ENCODE data around the gene KHDRBS1.
"Not testable (repeated sequence)": the region's sequence is repeated elsewhere in the genome, so short reads cannot be mapped to it uniquely, and the experiment has no call there.

DNA sequence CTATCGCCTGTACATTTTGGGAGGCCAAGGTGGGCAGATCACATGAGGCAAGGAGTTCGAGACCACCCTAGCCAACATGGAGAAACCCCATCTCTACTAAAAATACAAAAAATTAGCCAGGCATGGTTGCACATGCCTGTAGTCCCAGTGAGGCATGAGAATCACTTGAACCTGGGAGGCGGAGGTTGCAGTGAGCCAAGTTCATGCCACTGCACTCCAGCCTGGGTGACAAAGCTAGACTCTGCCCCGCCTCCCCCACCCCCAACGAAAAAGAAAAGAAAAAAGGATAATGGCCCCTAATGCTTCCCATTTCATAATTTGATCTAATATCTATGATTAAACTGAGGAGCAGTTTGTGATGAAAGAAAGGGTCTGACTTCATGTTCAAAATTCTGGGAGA, 17.5 kb upstream of the KHDRBS1 start:
- not testable (repeated sequence) for TF ChIP-seq CTCF (IDR thresholded peaks at IDR 0.05); POLR2AphosphoS5 (IDR thresholded peaks at IDR 0.05); POLR2A (IDR thresholded peaks at IDR 0.05; ENCODE audit: low read depth); EP300 (IDR thresholded peaks at IDR 0.05)
